ENCODE results near the gene ZC2HC1C. TPM values are rescaled to one million over a fixed set of nuclear protein-coding genes. Genes with fewer than 3 reads are reported as not detected.

The ZC2HC1C gene
- total RNA-seq, 1 donor from 2014 or later, result 1.4 TPM

- H3K27me3 ChIP-seq (ENCODE audit: insufficient read depth, low read length), result no peaks in the 10 kb centered on the region
- no peak overlapping the region for H2AFZ ChIP-seq (ENCODE audit: low read depth, low read length)
- TF ChIP-seq CTCF (IDR thresholded peaks at IDR 0.05; ENCODE audit: insufficient read depth, low read depth, low read length), result no peak
- no peak for TF ChIP-seq EZH2 (IDR thresholded peaks at IDR 0.05; ENCODE audit: insufficient read depth, low read length)
- no peaks in the 10 kb centered on the region for H4K20me1 ChIP-seq (ENCODE audit: insufficient read depth, low read length)
- H3K4me1 ChIP-seq (ENCODE audit: insufficient read depth, low read length), result peaks cover 12% of the 10 kb centered on the region
- no peak overlapping the region for H3K4me3 ChIP-seq (ENCODE audit: insufficient read depth, low read depth, low read length)
- H3K27ac ChIP-seq (ENCODE audit: low read depth, low read length), result no peak overlapping the region
- FAIRE-seq (peak; percentile 26), DNase-seq (ENCODE audit: low read depth) (peak; percentile 81)
- no peaks in the 10 kb centered on the region for H3K36me3 Mint-ChIP-seq (ENCODE audit: low read depth, unreplicated experiment)
- H3K27me3 Mint-ChIP-seq (ENCODE audit: low read depth, unreplicated experiment), result no peaks in the 10 kb centered on the region
- H3K9me3 ChIP-seq (ENCODE audit: insufficient read depth, low read depth, low read length), result no peaks in the 10 kb centered on the region
- H3K4me2 ChIP-seq (ENCODE audit: low read length), result peak overlapping the region; percentile 53
- no peak overlapping the region for H3K9ac ChIP-seq (ENCODE audit: low read length)
- peaks cover 25% of the 10 kb centered on the region for H3K4me1 Mint-ChIP-seq (ENCODE audit: low read depth, unreplicated experiment)
- H3K4me3 Mint-ChIP-seq (ENCODE audit: unreplicated experiment), result no peak overlapping the region
- no peaks in the 10 kb centered on the region for H3K9me3 Mint-ChIP-seq (ENCODE audit: unreplicated experiment)
- peaks cover 7% of the 10 kb centered on the region for H3K79me2 ChIP-seq (ENCODE audit: insufficient read depth, low read length)
- no peaks in the 10 kb centered on the region for H3K36me3 ChIP-seq (ENCODE audit: insufficient read depth, low read length)
- no peak overlapping the region for H3K27ac Mint-ChIP-seq (ENCODE audit: unreplicated experiment)
Observed at GRCh38 chr14:75044322-75044721, 25.1 kb upstream of the ZC2HC1C start.

GRCh38 chr14:75044752-75045151 is 24.7 kb upstream of the ZC2HC1C start:
- no peak for DNase-seq (ENCODE audit: low read depth)
- peak overlapping the region; percentile 53 for H3K4me2 ChIP-seq (ENCODE audit: low read length)
- peaks cover 25% of the 10 kb centered on the region for H3K4me1 Mint-ChIP-seq (ENCODE audit: low read depth, unreplicated experiment)

More at GRCh38 chr14:75044752-75045151, 24.7 kb upstream of the ZC2HC1C start:
- no peak overlapping the region for H2AFZ ChIP-seq (ENCODE audit: low read depth, low read length)
- H3K4me1 ChIP-seq (ENCODE audit: insufficient read depth, low read length), result peaks cover 12% of the 10 kb centered on the region
- H3K27ac ChIP-seq (ENCODE audit: low read depth, low read length), result no peak overlapping the region
- no peak overlapping the region for H3K9ac ChIP-seq (ENCODE audit: low read length)
- H3K36me3 Mint-ChIP-seq (ENCODE audit: low read depth, unreplicated experiment), result no peaks in the 10 kb centered on the region
- no peaks in the 10 kb centered on the region for H3K27me3 ChIP-seq (ENCODE audit: insufficient read depth, low read length)
- no peaks in the 10 kb centered on the region for H3K27me3 Mint-ChIP-seq (ENCODE audit: low read depth, unreplicated experiment)
- TF ChIP-seq EZH2 (IDR thresholded peaks at IDR 0.05; ENCODE audit: insufficient read depth, low read length), result no peak
- no peak for TF ChIP-seq CTCF (IDR thresholded peaks at IDR 0.05; ENCODE audit: insufficient read depth, low read depth, low read length)
- peaks cover under 1% of the 10 kb centered on the region for H3K9me3 Mint-ChIP-seq (ENCODE audit: unreplicated experiment)
- FAIRE-seq, result no peak
- H4K20me1 ChIP-seq (ENCODE audit: insufficient read depth, low read length), result no peaks in the 10 kb centered on the region
- no peak overlapping the region for H3K4me3 ChIP-seq (ENCODE audit: insufficient read depth, low read depth, low read length)
- H3K9me3 ChIP-seq (ENCODE audit: insufficient read depth, low read depth, low read length), result no peaks in the 10 kb centered on the region
- peak overlapping the region; percentile 23 for H3K4me3 Mint-ChIP-seq (ENCODE audit: unreplicated experiment)
- no peak overlapping the region for H3K27ac Mint-ChIP-seq (ENCODE audit: unreplicated experiment)
- H3K79me2 ChIP-seq (ENCODE audit: insufficient read depth, low read length), result peaks cover 10% of the 10 kb centered on the region
- no peaks in the 10 kb centered on the region for H3K36me3 ChIP-seq (ENCODE audit: insufficient read depth, low read length)

Measured in astrocyte (in vitro differentiated cells and primary cell).